SK-N-MC (cell line): ENCODE results near the gene NPLOC4.

Source experiments
- EZH2 ChIP-seq: fragments of 200-600 bp; sonication (generic); IDR thresholded peaks from one replicate; pipeline ENCODE4 v1.6.1; 2017; ENCODE audit warnings: antibody characterized with exemption
- POLR2AphosphoS5 ChIP-seq: IDR thresholded peaks from 2 replicates; pipeline ENCODE4 v1.6.1; 2012; ENCODE audit warnings: mild to moderate bottlenecking, low read depth, low read length, borderline replicate concordance

- TF ChIP-seq EZH2 (no peak), POLR2AphosphoS5 (peak; percentile 10; the same call in 1 of the 2 replicates)
Observed at GRCh38 chr17:81664051-81664470, 27.1 kb upstream of the NPLOC4 start.
